GM15510 (cell line): Measurements from ENCODE around the gene COL11A1.

Experiments used
- POLR2A ChIP-seq: IDR thresholded peaks from 3 replicates; pipeline ENCODE4 v1.6.1; 2011; ENCODE audit warnings: borderline replicate concordance; ENCODE audit not compliant: insufficient read length; ENCODE audit errors: extremely low read depth

The COL11A1 gene

DNA sequence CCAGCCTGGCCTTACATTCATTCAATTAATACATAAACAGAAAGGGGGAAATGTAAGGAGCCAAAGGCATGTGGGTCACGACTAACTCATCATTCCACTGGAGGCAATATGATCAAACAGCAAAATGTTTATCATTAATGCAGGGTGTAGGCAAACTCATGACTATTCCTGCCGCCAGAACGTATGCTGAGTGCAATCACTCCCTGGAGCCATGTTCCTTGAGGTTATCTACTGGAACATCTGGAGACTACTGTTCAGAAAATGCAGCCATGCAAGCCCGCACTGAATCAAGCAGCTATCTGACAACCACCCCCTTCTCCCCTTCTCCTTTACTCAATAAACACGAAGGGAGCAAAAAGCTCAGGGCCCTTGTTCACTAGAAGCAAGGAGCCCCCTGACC lies 267.6 kb downstream of the COL11A1 start:
- TF ChIP-seq POLR2A, result no peak

DNA sequence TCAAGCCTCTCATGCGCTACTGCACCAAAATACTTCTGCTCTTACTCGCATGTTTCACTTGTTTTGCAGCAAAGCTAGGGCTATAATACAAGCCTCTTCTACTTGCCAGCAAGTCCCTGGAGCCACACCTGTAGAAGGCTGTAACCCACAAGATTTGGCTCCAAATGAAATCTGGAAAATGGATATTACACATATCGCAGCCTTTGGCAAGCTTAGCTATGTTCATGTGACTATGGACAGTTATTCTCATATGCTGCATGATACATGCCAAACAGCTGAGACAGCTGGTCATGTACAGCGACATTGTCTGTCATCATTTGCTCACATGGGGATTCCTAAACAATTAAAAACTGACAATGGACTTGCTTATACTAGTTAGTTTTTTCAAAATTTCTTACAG lies 270.3 kb downstream of the COL11A1 start:
- TF ChIP-seq POLR2A, result no peak

DNA sequence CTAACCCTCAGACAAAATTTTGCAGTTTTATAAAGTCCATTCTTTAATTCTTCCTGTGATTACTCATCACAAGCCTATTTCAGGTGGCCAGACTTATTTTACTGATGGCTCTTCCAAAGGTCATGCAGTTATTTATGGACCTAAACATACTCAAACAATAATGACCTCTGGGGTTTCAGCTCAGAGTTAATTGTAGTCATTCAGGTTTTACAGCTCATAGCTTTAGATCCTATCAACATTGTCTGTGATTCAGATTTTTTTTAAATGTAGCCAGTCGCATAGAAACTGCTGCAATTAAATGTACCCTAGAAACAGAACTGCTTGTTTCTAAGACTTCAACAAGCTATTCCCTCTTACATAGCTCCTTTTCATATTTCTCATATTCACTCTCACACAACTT lies 270.8 kb downstream of the COL11A1 start:
- TF ChIP-seq POLR2A, result no peak

DNA sequence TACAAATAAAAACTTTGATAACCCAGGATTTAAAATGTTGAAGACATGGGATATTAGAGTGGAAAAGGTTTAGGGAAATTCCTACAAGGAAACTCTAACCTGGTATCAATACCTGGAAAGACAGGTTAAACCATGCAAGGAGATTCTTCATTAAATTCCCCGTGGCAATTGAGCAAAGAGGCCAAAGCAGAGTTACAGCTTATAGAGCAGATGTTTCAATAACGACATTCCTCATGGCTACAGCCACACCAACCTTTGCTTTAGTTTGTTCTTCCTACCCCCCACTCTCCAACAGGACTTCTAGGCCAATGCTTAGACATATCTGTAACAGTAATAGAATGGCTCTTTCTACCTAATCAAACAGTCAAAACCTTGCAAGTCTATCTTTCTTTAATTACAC lies 271.3 kb downstream of the COL11A1 start:
- no peak for TF ChIP-seq POLR2A

DNA sequence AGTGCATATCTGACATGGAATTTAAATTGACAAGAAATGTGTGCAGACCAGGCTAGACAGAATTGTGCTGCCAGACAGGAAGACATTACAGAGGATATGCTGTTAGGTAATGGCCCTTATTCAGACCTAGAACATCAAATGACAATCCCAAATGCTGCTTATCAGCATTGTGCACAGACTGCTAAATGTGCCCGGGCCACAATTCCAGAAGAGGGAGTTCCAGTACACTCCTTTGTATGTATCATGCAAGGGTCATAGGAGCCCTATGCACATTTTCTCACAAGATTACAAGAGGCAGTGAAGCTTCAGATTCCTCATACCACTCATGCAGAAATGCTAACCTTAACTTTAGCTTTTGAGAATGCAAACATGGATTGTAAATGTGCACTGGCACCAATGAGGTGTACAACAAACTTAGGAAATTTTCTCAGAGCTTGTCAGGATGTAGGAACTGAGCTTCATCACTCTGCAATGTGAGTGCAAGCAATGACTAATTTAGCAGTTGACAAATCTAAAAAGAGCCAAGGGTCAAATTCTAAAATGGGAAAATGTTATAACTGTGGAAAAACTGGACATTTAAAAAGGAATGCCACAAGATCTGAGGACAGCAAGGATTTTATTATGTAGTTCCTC lies 273.5 kb downstream of the COL11A1 start:
- TF ChIP-seq POLR2A, result no peak

DNA sequence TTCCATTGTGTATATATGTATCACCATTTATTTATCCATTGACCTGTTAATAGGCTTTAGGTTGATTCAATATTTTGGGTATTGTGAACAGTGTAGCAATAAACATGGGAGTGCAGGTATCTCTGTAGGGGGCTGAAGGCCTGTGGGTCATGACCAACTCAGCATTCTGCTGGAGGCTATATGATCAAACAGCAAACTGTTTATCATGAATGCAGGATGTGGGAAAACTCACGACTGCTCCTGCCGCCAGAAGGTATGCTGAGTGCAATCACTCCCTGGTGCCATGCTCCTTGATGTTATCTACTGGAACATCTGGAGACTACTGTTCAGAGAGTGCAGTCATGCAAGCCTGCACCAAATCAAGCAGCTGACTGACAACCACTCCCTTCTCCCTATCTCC lies 275.2 kb downstream of the COL11A1 start:
- no peak for TF ChIP-seq POLR2A
